Neural progenitor cell (in vitro differentiated cells): Measurements from ENCODE around the gene PCGF1.

Source experiments
- CTCF ChIP-seq: fragments of 200-600 bp; sonication (generic); IDR thresholded peaks from 2 replicates; pipeline ENCODE4 v1.5.1; 2017; ENCODE audit warnings: antibody characterized with exemption, mild to moderate bottlenecking
- EZH2 ChIP-seq: fragments of 200-600 bp; sonication (generic); IDR thresholded peaks from 2 replicates; pipeline ENCODE4 v1.6.1; 2017; ENCODE audit warnings: antibody characterized with exemption, mild to moderate bottlenecking, moderate library complexity
- EZH2phosphoT487 ChIP-seq: fragments of 200-600 bp; sonication (generic); IDR thresholded peaks from 2 replicates; pipeline ENCODE4 v1.6.1; 2017; ENCODE audit warnings: antibody characterized with exemption

DNA sequence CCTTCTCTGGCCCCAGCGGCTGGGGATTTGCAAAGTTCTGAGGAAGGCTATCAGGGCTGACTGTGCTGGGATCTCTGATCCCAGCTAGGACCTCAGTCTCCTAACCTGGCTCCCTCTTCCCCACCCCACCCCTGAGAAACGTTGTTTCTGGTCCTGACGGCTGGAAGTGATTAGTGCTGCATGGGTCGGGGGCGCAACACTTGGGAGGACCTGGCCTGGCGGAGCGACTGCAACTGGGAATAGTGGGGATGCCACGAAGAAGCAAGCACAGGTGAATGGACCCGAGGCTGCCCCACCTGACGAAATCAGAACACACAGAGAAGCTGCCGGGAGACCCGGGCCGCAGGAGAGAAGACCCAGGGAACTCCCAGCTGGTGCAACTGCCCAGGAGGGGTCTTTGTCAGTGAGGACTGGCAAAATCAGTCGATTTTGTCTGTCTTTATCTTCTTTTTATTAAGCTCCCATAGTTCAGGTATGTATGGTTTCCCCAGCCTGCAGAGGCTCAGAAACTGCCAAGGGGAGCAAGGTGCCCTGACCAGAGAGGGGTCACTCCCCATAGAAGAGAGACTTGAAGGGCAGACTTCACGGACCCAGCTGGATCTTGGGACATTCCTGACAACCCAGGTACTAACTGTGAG lies 7.4 kb downstream of the PCGF1 start:
- no peak for TF ChIP-seq CTCF
- no peak for TF ChIP-seq EZH2phosphoT487
- TF ChIP-seq EZH2 = no peak
